IMR-90 (cell line): ENCODE data around the gene UBA52.

Experiments
- CTCF ChIP-seq: conservative IDR thresholded peaks from 2 replicates; pipeline ENCODE4 v1.5.1; 2012; ENCODE audit warnings: mild to moderate bottlenecking, low read depth, low read length, improper control_type of control experiment
- SMC3 ChIP-seq: fragments of 150-350 bp; IDR thresholded peaks from 2 replicates; pipeline ENCODE4 v1.6.1; 2016; ENCODE audit warnings: low read depth, mild to moderate bottlenecking, antibody characterized with exemption, low read length, moderate library complexity

GRCh38 chr19:18607226-18608101, 35.8 kb downstream of the UBA52 start:
- no peak for TF ChIP-seq CTCF
- no peak for TF ChIP-seq SMC3
